Stimulated activated CD4-positive, alpha-beta T cell treated with anti-CD3 and anti-CD28 coated beads, Interleukin-4, amount 100 ng/mL, for 48 hours (primary cell): Measurements from ENCODE around the gene NR4A3.

Experiments used
- DNase-seq, 2 donors: peaks; one replicate each; pipeline ENCODE4 v3.0.0-alpha.2; 2020; ENCODE audit warnings: low read depth in 2 of 2

NR4A3 gene

GRCh38 chr9:99878651-99879050 is 57.0 kb downstream of the NR4A3 start:
- no peak for DNase-seq

- DNase-seq, result no peak
Measured at GRCh38 chr9:99881769-99882168, 60.1 kb downstream of the NR4A3 start.

- DNase-seq, result no peak
Measured at GRCh38 chr9:99885747-99886146, 64.1 kb downstream of the NR4A3 start.

- DNase-seq, result no peak
Measured at GRCh38 chr9:99889120-99889519, 67.4 kb downstream of the NR4A3 start.

- DNase-seq, result no peak
Measured at GRCh38 chr9:99894826-99895225, 73.1 kb downstream of the NR4A3 start.

- no peak for DNase-seq
Measured at GRCh38 chr9:99895510-99895909, 73.8 kb downstream of the NR4A3 start.

- DNase-seq, result no peak
Measured at GRCh38 chr9:99896119-99896518, 74.4 kb downstream of the NR4A3 start.

- no peak for DNase-seq
Measured at GRCh38 chr9:99903393-99903792, 81.7 kb downstream of the NR4A3 start.

- DNase-seq, result no peak
Measured at GRCh38 chr9:99905833-99906402, 84.2 kb downstream of the NR4A3 start.

- DNase-seq, result peak; percentile 69 to 71
Measured at GRCh38 chr9:99906403-99907207, 84.9 kb downstream of the NR4A3 start, which contains the start of gene STX17. Gene STX17 (plus strand): TSS chr9:99906654. CDS start chr9:99915240, 8,586 bp downstream.

GRCh38 chr9:99907208-99907532 is 85.5 kb downstream of the NR4A3 start:
- DNase-seq, result no peak

- no peak for DNase-seq
Measured at GRCh38 chr9:99911600-99911999, 89.9 kb downstream of the NR4A3 start.
